ENCODE data around the gene BHLHA15.

Gene BHLHA15

GRCh38 chr7:98251231-98251600, 40.0 kb downstream of the BHLHA15 start:
- peak overlapping the region; percentile 80 to 90 for H3K4me3 ChIP-seq (ENCODE audit: low read depth in 1 of 2, low read length in 1 of 2)
- H3K27me3 ChIP-seq: no peaks in the 10 kb centered on the region
- H3K36me3 ChIP-seq: no peaks in the 10 kb centered on the region
- TF ChIP-seq, protein P1, sequence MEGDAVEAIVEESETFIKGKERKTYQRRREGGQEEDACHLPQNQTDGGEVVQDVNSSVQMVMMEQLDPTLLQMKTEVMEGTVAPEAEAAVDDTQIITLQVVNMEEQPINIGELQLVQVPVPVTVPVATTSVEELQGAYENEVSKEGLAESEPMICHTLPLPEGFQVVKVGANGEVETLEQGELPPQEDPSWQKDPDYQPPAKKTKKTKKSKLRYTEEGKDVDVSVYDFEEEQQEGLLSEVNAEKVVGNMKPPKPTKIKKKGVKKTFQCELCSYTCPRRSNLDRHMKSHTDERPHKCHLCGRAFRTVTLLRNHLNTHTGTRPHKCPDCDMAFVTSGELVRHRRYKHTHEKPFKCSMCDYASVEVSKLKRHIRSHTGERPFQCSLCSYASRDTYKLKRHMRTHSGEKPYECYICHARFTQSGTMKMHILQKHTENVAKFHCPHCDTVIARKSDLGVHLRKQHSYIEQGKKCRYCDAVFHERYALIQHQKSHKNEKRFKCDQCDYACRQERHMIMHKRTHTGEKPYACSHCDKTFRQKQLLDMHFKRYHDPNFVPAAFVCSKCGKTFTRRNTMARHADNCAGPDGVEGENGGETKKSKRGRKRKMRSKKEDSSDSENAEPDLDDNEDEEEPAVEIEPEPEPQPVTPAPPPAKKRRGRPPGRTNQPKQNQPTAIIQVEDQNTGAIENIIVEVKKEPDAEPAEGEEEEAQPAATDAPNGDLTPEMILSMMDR (IDR thresholded peaks at IDR 0.05): no peak
- H3K9me3 ChIP-seq: no peaks in the 10 kb centered on the region
- peak overlapping the region; percentile 87 for H3K27ac ChIP-seq
- H3K4me1 ChIP-seq (ENCODE audit: control insufficient read depth in 1 of 2, insufficient read depth in 1 of 2, low read depth in 1 of 2, low read length in 1 of 2): peaks cover 51 to 52% of the 10 kb centered on the region in 2 experiments

- Histone ChIP-seq H3K4me1 (ENCODE audit: control insufficient read depth in 1 of 2, insufficient read depth in 1 of 2, low read depth in 1 of 2, low read length in 1 of 2) (peaks cover 51 to 52% of the 10 kb centered on the region in 2 experiments), H3K36me3 (peaks cover 4% of the 10 kb centered on the region), H3K27me3 (no peaks in the 10 kb centered on the region), H3K27ac (peak within 1 kb of the TSS; percentile 87), H3K4me3 (ENCODE audit: low read depth in 1 of 2, low read length in 1 of 2) (peak within 1 kb of the TSS; percentile 80 to 90), H3K9me3 (no peaks in the 10 kb centered on the region)
- TF ChIP-seq, protein P1 (IDR thresholded peaks at IDR 0.05): no peak
Observed at GRCh38 chr7:98251601-98252424, 40.6 kb downstream of the BHLHA15 start, which contains the start of gene TECPR1. TSS of gene TECPR1 (minus strand) at chr7:98252232. CDS start at chr7:98246146, 6,086 bp downstream.

GRCh38 chr7:98252425-98253054, 41.3 kb downstream of the BHLHA15 start:
- Histone ChIP-seq H3K36me3 (peaks cover 10% of the 10 kb centered on the region), H3K27me3 (no peaks in the 10 kb centered on the region), H3K4me1 (ENCODE audit: control insufficient read depth in 1 of 2, insufficient read depth in 1 of 2, low read depth in 1 of 2, low read length in 1 of 2) (peaks cover 51 to 52% of the 10 kb centered on the region in 2 experiments), H3K9me3 (no peaks in the 10 kb centered on the region), H3K4me3 (ENCODE audit: low read depth in 1 of 2, low read length in 1 of 2) (peak overlapping the region; percentile 80 to 90), H3K27ac (peak overlapping the region; percentile 87)
- TF ChIP-seq, protein P1 (IDR thresholded peaks at IDR 0.05): peak; percentile 5

DNA sequence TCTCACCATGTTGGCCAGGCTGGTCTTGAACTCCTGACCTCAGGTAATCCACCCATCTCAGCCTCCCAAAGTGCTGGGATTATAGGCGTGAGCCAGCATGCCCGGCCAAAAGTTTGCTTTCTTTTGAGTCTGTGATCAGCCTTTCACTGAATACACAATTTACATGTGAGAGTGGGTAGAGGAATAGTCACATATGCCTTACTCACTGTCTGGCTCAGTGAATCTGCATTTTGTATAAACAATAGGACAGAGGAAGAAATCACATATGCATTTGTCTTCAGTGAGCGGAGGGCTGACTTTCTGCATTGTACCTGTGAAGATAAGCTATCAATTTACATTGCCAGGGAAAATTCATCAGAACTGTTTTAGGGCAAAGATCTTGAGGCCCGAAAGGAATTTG, 43.3 kb downstream of the BHLHA15 start:
- Histone ChIP-seq H3K27ac (no peak overlapping the region), H3K27me3 (no peaks in the 10 kb centered on the region), H3K4me3 (ENCODE audit: low read depth in 1 of 2, low read length in 1 of 2) (no peak overlapping the region), H3K4me1 (ENCODE audit: control insufficient read depth in 1 of 2, insufficient read depth in 1 of 2, low read depth in 1 of 2, low read length in 1 of 2) (peaks cover 36 to 40% of the 10 kb centered on the region in 2 experiments), H3K36me3 (peaks cover 10% of the 10 kb centered on the region), H3K9me3 (no peaks in the 10 kb centered on the region)
- TF ChIP-seq, protein P1 (IDR thresholded peaks at IDR 0.05): no peak

GRCh38 chr7:98254951-98255610, 43.8 kb downstream of the BHLHA15 start:
- Histone ChIP-seq H3K4me3 (ENCODE audit: low read depth in 1 of 2, low read length in 1 of 2) (no peak overlapping the region), H3K27me3 (no peaks in the 10 kb centered on the region), H3K9me3 (no peaks in the 10 kb centered on the region), H3K4me1 (ENCODE audit: control insufficient read depth in 1 of 2, insufficient read depth in 1 of 2, low read depth in 1 of 2, low read length in 1 of 2) (peaks cover 31 to 38% of the 10 kb centered on the region in 2 experiments), H3K27ac (no peak overlapping the region), H3K36me3 (peaks cover 10% of the 10 kb centered on the region)
- TF ChIP-seq, protein P1 (IDR thresholded peaks at IDR 0.05): no peak

Data from neutrophil (primary cell).